ENCODE results near the gene APOBEC3F. TPM values are rescaled to one million over a fixed set of nuclear protein-coding genes. Genes with fewer than 3 reads are reported as not detected.
"Not testable (repeated sequence)": the region's sequence is repeated elsewhere in the genome, so short reads cannot be mapped to it uniquely, and the experiment has no call there.

Gene APOBEC3F
- total and polyA plus RNA-seq, 2 donors (not counting 1 experiment from before 2014, with no cell fraction given), result 23.3 to 76.8 TPM

DNA sequence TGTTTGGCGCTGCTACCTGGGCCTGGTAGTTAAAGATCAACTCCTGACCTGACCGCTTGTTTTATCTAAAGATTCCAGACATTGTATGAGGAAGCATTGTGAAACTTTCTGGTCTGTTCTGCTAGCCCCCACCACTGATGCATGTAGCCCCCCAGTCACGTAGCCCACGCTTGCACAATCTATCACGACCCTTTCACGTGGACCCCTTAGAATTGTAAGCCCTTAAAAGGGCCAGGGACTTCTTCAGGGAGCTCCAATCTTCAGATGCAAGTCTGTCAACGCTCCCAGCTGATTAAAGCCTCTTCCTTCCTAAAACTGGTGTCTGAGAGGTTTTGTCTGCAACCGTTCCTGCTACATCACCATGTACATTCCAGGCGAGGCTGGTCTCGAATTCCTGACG is 15.0 kb downstream of the APOBEC3F start:
- no peaks in the 10 kb centered on the region for H3K36me3 ChIP-seq (replicated peaks in 1 of 2; ENCODE audit: control extremely low read depth in 1 of 2, control insufficient read depth in 1 of 2, extremely low read depth in 1 of 2, insufficient read depth in 2 of 2, low read length in 1 of 2)
- POLR2A ChIA-PET, result no interaction called here
- intact Hi-C loops (cut with micrococcal nuclease), result no loop called here
- peak overlapping the region in 1 of 2 donors; percentile 52 for H3K27ac ChIP-seq (ENCODE audit: low read length in 2 of 2)
- no peak overlapping the region for H3K9ac ChIP-seq (ENCODE audit: low read length)
- H3K9me3 Mint-ChIP-seq (ENCODE audit: insufficient read depth), result no peaks in the 10 kb centered on the region
- peaks cover 64% of the 10 kb centered on the region for H3K79me2 ChIP-seq (ENCODE audit: control insufficient read depth, insufficient read depth, low read length)
- DNase-seq (no peak), ATAC-seq (ENCODE audit: low read depth) (no peak)
- H3K4me3 Mint-ChIP-seq, result no peak overlapping the region
- H3K4me1 ChIP-seq (ENCODE audit: control insufficient read depth in 2 of 2, insufficient read depth in 2 of 2, low read length in 2 of 2), result peaks cover 43 to 52% of the 10 kb centered on the region in 2 donors
- CTCF ChIA-PET, result no interaction called here
- H4K20me1 ChIP-seq (ENCODE audit: control insufficient read depth, insufficient read depth, low read length, poor library complexity, severe bottlenecking), result no peaks in the 10 kb centered on the region
- TF ChIP-seq EZH2 (IDR thresholded peaks at IDR 0.05; ENCODE audit: borderline replicate concordance, insufficient read depth, low read depth, low read length, poor library complexity, severe bottlenecking), result no peak
- TF ChIP-seq, protein P1, sequence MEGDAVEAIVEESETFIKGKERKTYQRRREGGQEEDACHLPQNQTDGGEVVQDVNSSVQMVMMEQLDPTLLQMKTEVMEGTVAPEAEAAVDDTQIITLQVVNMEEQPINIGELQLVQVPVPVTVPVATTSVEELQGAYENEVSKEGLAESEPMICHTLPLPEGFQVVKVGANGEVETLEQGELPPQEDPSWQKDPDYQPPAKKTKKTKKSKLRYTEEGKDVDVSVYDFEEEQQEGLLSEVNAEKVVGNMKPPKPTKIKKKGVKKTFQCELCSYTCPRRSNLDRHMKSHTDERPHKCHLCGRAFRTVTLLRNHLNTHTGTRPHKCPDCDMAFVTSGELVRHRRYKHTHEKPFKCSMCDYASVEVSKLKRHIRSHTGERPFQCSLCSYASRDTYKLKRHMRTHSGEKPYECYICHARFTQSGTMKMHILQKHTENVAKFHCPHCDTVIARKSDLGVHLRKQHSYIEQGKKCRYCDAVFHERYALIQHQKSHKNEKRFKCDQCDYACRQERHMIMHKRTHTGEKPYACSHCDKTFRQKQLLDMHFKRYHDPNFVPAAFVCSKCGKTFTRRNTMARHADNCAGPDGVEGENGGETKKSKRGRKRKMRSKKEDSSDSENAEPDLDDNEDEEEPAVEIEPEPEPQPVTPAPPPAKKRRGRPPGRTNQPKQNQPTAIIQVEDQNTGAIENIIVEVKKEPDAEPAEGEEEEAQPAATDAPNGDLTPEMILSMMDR (IDR thresholded peaks at IDR 0.05), result no peak
- WGBS (ENCODE audit: insufficient coverage), result 98% methylated on average over 11 of the region's 11 CpGs
- H3K4me1 Mint-ChIP-seq, result peaks cover 28% of the 10 kb centered on the region
- H3K4me2 ChIP-seq (replicated peaks; ENCODE audit: low read depth, low read length, poor library complexity, severe bottlenecking), result no peak overlapping the region
- no peaks in the 10 kb centered on the region for H3K27me3 Mint-ChIP-seq
- no peak overlapping the region for H3K4me3 ChIP-seq (ENCODE audit: control extremely low read depth in 1 of 5, extremely low read depth in 1 of 5, insufficient read depth in 1 of 5, low read depth in 2 of 5, low read length in 4 of 5)
- H2AFZ ChIP-seq (ENCODE audit: insufficient read depth, low read depth, low read length, poor library complexity, severe bottlenecking), result no peak overlapping the region
- H3K27ac Mint-ChIP-seq, result peak overlapping the region; percentile 15
- H3K27me3 ChIP-seq (replicated peaks in 1 of 4; ENCODE audit: control extremely low read depth in 1 of 4, control insufficient read depth in 3 of 4, insufficient read depth in 4 of 4, low read length in 3 of 4), result no peaks in the 10 kb centered on the region
- peaks cover 0 to 21% (median 0%) of the 10 kb centered on the region in 3 donors for H3K9me3 ChIP-seq (ENCODE audit: control extremely low read depth in 1 of 3, control insufficient read depth in 2 of 3, insufficient read depth in 1 of 3, low read length in 2 of 3)

DNA sequence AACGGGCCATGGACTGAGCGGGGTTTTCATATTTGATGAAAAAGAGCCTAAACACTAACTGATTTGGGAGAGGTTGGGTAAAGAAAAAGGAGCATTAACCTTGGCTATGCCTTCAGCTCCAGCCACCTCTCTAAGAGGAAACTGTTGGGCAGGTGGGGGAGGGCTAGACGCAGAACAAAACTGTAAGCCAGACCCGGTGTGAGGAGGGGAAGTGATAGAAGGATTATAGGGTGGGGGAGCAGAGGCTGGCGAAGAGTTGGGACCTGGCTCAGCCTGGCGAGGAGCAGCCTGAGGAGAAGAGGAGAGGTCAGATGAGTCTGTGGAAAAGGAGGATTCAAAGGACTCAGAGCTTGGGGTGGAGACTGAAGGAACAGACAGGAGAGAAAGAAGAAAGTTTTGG is 20.6 kb downstream of the APOBEC3F start:
- H2AFZ ChIP-seq (ENCODE audit: insufficient read depth, low read depth, low read length, poor library complexity, severe bottlenecking), result peak overlapping the region; percentile 47

DNA sequence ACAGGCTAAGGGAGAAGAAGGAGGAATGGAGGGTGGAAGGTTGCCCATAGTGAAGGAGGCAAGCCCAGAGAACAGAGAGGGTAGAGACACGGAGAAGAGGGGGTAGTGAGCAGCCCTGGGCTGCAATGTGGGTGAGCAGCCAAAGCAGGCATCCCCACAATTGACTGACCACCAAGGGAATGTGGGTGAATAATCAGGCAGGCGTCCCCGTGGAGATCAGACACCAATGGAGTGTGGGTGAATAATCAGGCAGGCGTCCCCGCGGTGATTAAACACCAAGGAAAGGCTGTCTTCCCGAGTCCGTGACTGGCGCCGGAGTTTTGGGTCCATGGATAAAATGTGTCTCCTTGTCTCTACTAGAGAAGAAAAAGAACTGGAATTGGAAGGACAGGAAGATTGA is 21.3 kb downstream of the APOBEC3F start:
- H3K36me3 ChIP-seq (replicated peaks in 1 of 2; ENCODE audit: control extremely low read depth in 1 of 2, control insufficient read depth in 1 of 2, extremely low read depth in 1 of 2, insufficient read depth in 2 of 2, low read length in 1 of 2); ATAC-seq (ENCODE audit: low read depth); H3K9ac ChIP-seq (ENCODE audit: low read length); H4K20me1 ChIP-seq (ENCODE audit: control insufficient read depth, insufficient read depth, low read length, poor library complexity, severe bottlenecking); H3K27ac Mint-ChIP-seq; H3K27me3 ChIP-seq (replicated peaks in 1 of 4; ENCODE audit: control extremely low read depth in 1 of 4, control insufficient read depth in 3 of 4, insufficient read depth in 4 of 4, low read length in 3 of 4); H3K4me3 Mint-ChIP-seq; H3K27me3 Mint-ChIP-seq; DNase-seq; H2AFZ ChIP-seq (ENCODE audit: insufficient read depth, low read depth, low read length, poor library complexity, severe bottlenecking); H3K9me3 Mint-ChIP-seq (ENCODE audit: insufficient read depth); CTCF ChIA-PET; POLR2A ChIA-PET: not testable (repeated sequence)
- intact Hi-C loops (cut with micrococcal nuclease), result loop anchor here (2.0 kb wide), 1 partner anchor 13 kb away; no protein-coding TSS in a partner anchor
- Histone ChIP-seq H3K4me2 (replicated peaks; ENCODE audit: low read depth, low read length, poor library complexity, severe bottlenecking) (peak overlapping the region; percentile 61), H3K4me3 (ENCODE audit: control extremely low read depth in 1 of 5, extremely low read depth in 1 of 5, insufficient read depth in 1 of 5, low read depth in 2 of 5, low read length in 4 of 5) (peak overlapping the region in 1 of 5 experiments; percentile 15), H3K27ac (ENCODE audit: low read length in 2 of 2) (peak overlapping the region; percentile 97 to 98), H3K4me1 (ENCODE audit: control insufficient read depth in 2 of 2, insufficient read depth in 2 of 2, low read length in 2 of 2) (peaks cover 68 to 79% of the 10 kb centered on the region in 2 donors), H3K9me3 (ENCODE audit: control extremely low read depth in 1 of 3, control insufficient read depth in 2 of 3, insufficient read depth in 1 of 3, low read length in 2 of 3) (peaks cover 0 to 12% (median 0%) of the 10 kb centered on the region in 3 donors), H3K79me2 (ENCODE audit: control insufficient read depth, insufficient read depth, low read length) (peaks cover 22% of the 10 kb centered on the region)
- peaks cover 22% of the 10 kb centered on the region for H3K4me1 Mint-ChIP-seq
- WGBS (ENCODE audit: insufficient coverage), result 91% methylated on average over 10 of the region's 10 CpGs

More for the DNA sequence above, 20.6 kb downstream of the APOBEC3F start:
- H3K36me3 ChIP-seq (replicated peaks in 1 of 2; ENCODE audit: control extremely low read depth in 1 of 2, control insufficient read depth in 1 of 2, extremely low read depth in 1 of 2, insufficient read depth in 2 of 2, low read length in 1 of 2); H3K9me3 Mint-ChIP-seq (ENCODE audit: insufficient read depth); H4K20me1 ChIP-seq (ENCODE audit: control insufficient read depth, insufficient read depth, low read length, poor library complexity, severe bottlenecking); H3K4me3 Mint-ChIP-seq; ATAC-seq (ENCODE audit: low read depth); CTCF ChIA-PET; H3K27me3 Mint-ChIP-seq; H3K27me3 ChIP-seq (replicated peaks in 1 of 4; ENCODE audit: control extremely low read depth in 1 of 4, control insufficient read depth in 3 of 4, insufficient read depth in 4 of 4, low read length in 3 of 4); H3K27ac Mint-ChIP-seq: not testable (repeated sequence)
- H3K4me3 ChIP-seq (ENCODE audit: control extremely low read depth in 1 of 5, extremely low read depth in 1 of 5, insufficient read depth in 1 of 5, low read depth in 2 of 5, low read length in 4 of 5), result peak overlapping the region in 2 of 5 experiments; percentile 9 to 15
- WGBS (ENCODE audit: insufficient coverage), result 28% methylated on average over 5 of the region's 6 CpGs
- POLR2A ChIA-PET, result interaction anchor here (0.9 kb wide), 1 partner anchor 20 kb away, joined by 3 read pairs; no protein-coding TSS in a partner anchor
- peaks cover 74 to 80% of the 10 kb centered on the region in 2 donors for H3K4me1 ChIP-seq (ENCODE audit: control insufficient read depth in 2 of 2, insufficient read depth in 2 of 2, low read length in 2 of 2)
- H3K27ac ChIP-seq (ENCODE audit: low read length in 2 of 2), result peak overlapping the region; percentile 97 to 98
- intact Hi-C loops (cut with micrococcal nuclease), result loop anchor here (2.0 kb wide), 1 partner anchor 14 kb away; no protein-coding TSS in a partner anchor
- H3K9me3 ChIP-seq (ENCODE audit: control extremely low read depth in 1 of 3, control insufficient read depth in 2 of 3, insufficient read depth in 1 of 3, low read length in 2 of 3), result peaks cover 0 to 12% (median 0%) of the 10 kb centered on the region in 3 donors
- peaks cover 22% of the 10 kb centered on the region for H3K4me1 Mint-ChIP-seq
- peaks cover 20% of the 10 kb centered on the region for H3K79me2 ChIP-seq (ENCODE audit: control insufficient read depth, insufficient read depth, low read length)
- peak overlapping the region; percentile 61 for H3K4me2 ChIP-seq (replicated peaks; ENCODE audit: low read depth, low read length, poor library complexity, severe bottlenecking)
- peak overlapping the region; percentile 45 for H3K9ac ChIP-seq (ENCODE audit: low read length)
- peak; percentile 62 for DNase-seq
